Calu3 (cell line): Measurements from ENCODE around the gene BCO1. TPM values are rescaled to one million over a fixed set of nuclear protein-coding genes. Genes with fewer than 3 reads are reported as not detected.

Experiments used
- BruUV-seq: library from RNA; stranded (reverse); fragments of 400-500 nt; replicated peaks from 2 replicates; lab custom pipeline; 2021; lab: Mats Ljungman, UMichigan
- CTCF ChIA-PET: fragments of 300-600 bp; sonication (Branson Sonifier 250); formaldehyde crosslinking; loops from one replicate; lab custom pipeline; 2022; ENCODE audit warnings: antibody characterized with exemption; lab: Charles Lee
- DNase-seq: peaks from one replicate; pipeline ENCODE4 v3.0.0; 2022
- H3K27ac Mint-ChIP-seq: one replicate; pipeline ENCODE4 v1.8.0; 2022; ENCODE audit warnings: mixed read lengths; ENCODE audit not compliant: unreplicated experiment
- H3K27me3 Mint-ChIP-seq: one replicate; pipeline ENCODE4 v1.8.0; 2022; ENCODE audit warnings: mixed read lengths; ENCODE audit not compliant: unreplicated experiment
- H3K36me3 Mint-ChIP-seq: one replicate; pipeline ENCODE4 v1.8.0; 2022; ENCODE audit warnings: mild to moderate bottlenecking, moderate library complexity, mixed read lengths; ENCODE audit not compliant: insufficient read depth, unreplicated experiment
- H3K4me1 Mint-ChIP-seq: one replicate; pipeline ENCODE4 v1.8.0; 2022; ENCODE audit warnings: mild to moderate bottlenecking, low read depth, mixed read lengths; ENCODE audit not compliant: unreplicated experiment
- H3K4me3 Mint-ChIP-seq: one replicate; pipeline ENCODE4 v1.8.0; 2022; ENCODE audit warnings: mild to moderate bottlenecking, low read depth, moderate library complexity, mixed read lengths; ENCODE audit not compliant: unreplicated experiment
- H3K9me3 Mint-ChIP-seq: one replicate; pipeline ENCODE4 v1.8.0; 2022; ENCODE audit warnings: low read depth, mixed read lengths; ENCODE audit not compliant: unreplicated experiment
- CTCF ChIP-seq: fragments of 200-600 bp; IDR thresholded peaks from one replicate; pipeline ENCODE4 v1.8.0; 2022; ENCODE audit warnings: antibody characterized with exemption; ENCODE audit not compliant: unreplicated experiment
- intact Hi-C: fragments of 100-400 bp; cut with micrococcal nuclease; formaldehyde crosslinking; loops from one replicate; pipeline ENCODE4 v1.10.0; 2022; ENCODE audit not compliant: unreplicated experiment
- total RNA-seq: library from RNA; stranded (reverse); gene quantifications from 2 replicates; pipeline ENCODE4 v1.2.3, GENCODE V29; 2022

BCO1 gene
- total RNA-seq, 1 experiment from 2014 or later, result 6.6 TPM

GRCh38 chr16:81278526-81278925 is 40.0 kb downstream of the BCO1 start:
- CTCF ChIA-PET, result interaction anchor here (1.5 kb wide), 1 partner anchor 32 kb away, joined by 3 read pairs; no protein-coding TSS in a partner anchor

GRCh38 chr16:81279392-81279791 is 40.9 kb downstream of the BCO1 start:
- Mint-ChIP-seq H3K4me3 (no peak overlapping the region), H3K27ac (no peak overlapping the region), H3K27me3 (no peaks in the 10 kb centered on the region), H3K4me1 (peaks cover 14% of the 10 kb centered on the region), H3K9me3 (no peaks in the 10 kb centered on the region), H3K36me3 (no peaks in the 10 kb centered on the region)
- DNase-seq, result no peak
- TF ChIP-seq CTCF, result no peak
- no TSS peak for BruUV-seq
- CTCF ChIA-PET, result no interaction called here
- intact Hi-C loops, result loop anchor here (5.0 kb wide), 1 partner anchor 33 kb away; the partner anchor contains the start of gene GAN

More at GRCh38 chr16:81278526-81278925, 40.0 kb downstream of the BCO1 start:
- no peaks in the 10 kb centered on the region for H3K9me3 Mint-ChIP-seq
- no peaks in the 10 kb centered on the region for H3K27me3 Mint-ChIP-seq
- no peak for TF ChIP-seq CTCF
- no peak overlapping the region for H3K4me3 Mint-ChIP-seq
- H3K27ac Mint-ChIP-seq, result no peak overlapping the region
- peaks cover 14% of the 10 kb centered on the region for H3K4me1 Mint-ChIP-seq
- no TSS peak for BruUV-seq
- DNase-seq, result no peak
- no peaks in the 10 kb centered on the region for H3K36me3 Mint-ChIP-seq
- intact Hi-C loops, result loop anchor here (5.0 kb wide), 1 partner anchor 34 kb away; the partner anchor contains the start of gene GAN

- CTCF ChIA-PET, result no interaction called here
- DNase-seq, result no peak
- Mint-ChIP-seq H3K27me3 (no peaks in the 10 kb centered on the region), H3K9me3 (no peaks in the 10 kb centered on the region), H3K36me3 (no peaks in the 10 kb centered on the region), H3K4me1 (peaks cover 14% of the 10 kb centered on the region), H3K4me3 (no peak overlapping the region), H3K27ac (no peak overlapping the region)
- TF ChIP-seq CTCF, result no peak
- intact Hi-C loops, result no loop called here
- no TSS peak for BruUV-seq
Observed at GRCh38 chr16:81280393-81280792, 41.9 kb downstream of the BCO1 start.

GRCh38 chr16:81283044-81283443 is 44.6 kb downstream of the BCO1 start:
- DNase-seq, result no peak
- peaks cover 2% of the 10 kb centered on the region for H3K4me1 Mint-ChIP-seq
- TF ChIP-seq CTCF, result no peak
- CTCF ChIA-PET, result no interaction called here
- no peaks in the 10 kb centered on the region for H3K36me3 Mint-ChIP-seq
- H3K27ac Mint-ChIP-seq, result no peak overlapping the region
- H3K27me3 Mint-ChIP-seq, result no peaks in the 10 kb centered on the region
- no peak overlapping the region for H3K4me3 Mint-ChIP-seq
- H3K9me3 Mint-ChIP-seq, result no peaks in the 10 kb centered on the region
- no TSS peak for BruUV-seq
- intact Hi-C loops, result no loop called here
